Measurements from ENCODE around the gene MUCL3. TPM values are rescaled to one million over a fixed set of nuclear protein-coding genes. Genes with fewer than 3 reads are reported as not detected.
"Not testable (repeated sequence)": the region's sequence is repeated elsewhere in the genome, so short reads cannot be mapped to it uniquely, and the experiment has no call there.

MUCL3 gene
- total RNA-seq, 1 donor from 2014 or later, result not detected

GRCh38 chr6:30964075-30964474, 23.3 kb downstream of the MUCL3 start:
- no peak for DNase-seq (ENCODE audit: low spot score)
- intact Hi-C loops (cut with DNase I), result no loop called here

GRCh38 chr6:30965140-30965601, 24.4 kb downstream of the MUCL3 start:
- intact Hi-C loops (cut with DNase I), result no loop called here

GRCh38 chr6:30966154-30966553, 25.4 kb downstream of the MUCL3 start:
- no peak for DNase-seq (ENCODE audit: low spot score)
- intact Hi-C loops (cut with DNase I), result no loop called here

More at GRCh38 chr6:30965140-30965601, 24.4 kb downstream of the MUCL3 start:
- DNase-seq (ENCODE audit: low spot score), result no peak

GRCh38 chr6:30969171-30969570, 28.4 kb downstream of the MUCL3 start:
- DNase-seq (ENCODE audit: low spot score); intact Hi-C loops (cut with DNase I): not testable (repeated sequence)

- no peak for DNase-seq (ENCODE audit: low spot score)
Measured at GRCh38 chr6:30970946-30971345, 30.2 kb downstream of the MUCL3 start.

GRCh38 chr6:30972816-30973215, 32.0 kb downstream of the MUCL3 start:
- no peak for DNase-seq (ENCODE audit: low spot score)
- intact Hi-C loops (cut with DNase I), result no loop called here

More at GRCh38 chr6:30970946-30971345, 30.2 kb downstream of the MUCL3 start:
- intact Hi-C loops (cut with DNase I), result no loop called here

- DNase-seq (ENCODE audit: low spot score), result no peak
- intact Hi-C loops (cut with DNase I), result no loop called here
Measured at GRCh38 chr6:30974490-30975252, 33.9 kb downstream of the MUCL3 start.

- DNase-seq (ENCODE audit: low spot score), result no peak
- intact Hi-C loops (cut with DNase I), result no loop called here
Measured at GRCh38 chr6:30979141-30979540, 38.4 kb downstream of the MUCL3 start.

- no peak for DNase-seq (ENCODE audit: low spot score)
- intact Hi-C loops (cut with DNase I), result no loop called here
Measured at GRCh38 chr6:30979690-30980089, 38.9 kb downstream of the MUCL3 start.

- intact Hi-C loops (cut with DNase I), result no loop called here
- no peak for DNase-seq (ENCODE audit: low spot score)
Measured at GRCh38 chr6:30981942-30982772, 41.4 kb downstream of the MUCL3 start.

GRCh38 chr6:30983439-30983838, 42.7 kb downstream of the MUCL3 start, which contains the start of gene MUC21:
Gene MUC21, plus strand, starts transcription at chr6:30983718. Its CDS starts 241 bp downstream, at chr6:30983959.
- intact Hi-C loops (cut with DNase I), result no loop called here

GRCh38 chr6:30985490-30985889, 44.7 kb downstream of the MUCL3 start:
- no peak for DNase-seq (ENCODE audit: low spot score)
- intact Hi-C loops (cut with DNase I), result no loop called here

More at GRCh38 chr6:30983439-30983838, 42.7 kb downstream of the MUCL3 start, which contains the start of gene MUC21:
- no peak for DNase-seq (ENCODE audit: low spot score)

- intact Hi-C loops (cut with DNase I), result no loop called here
- DNase-seq (ENCODE audit: low spot score), result no peak
Measured at GRCh38 chr6:30987304-30987703, 46.5 kb downstream of the MUCL3 start.

- intact Hi-C loops (cut with DNase I), result no loop called here
Measured at GRCh38 chr6:30988209-30988825, 47.5 kb downstream of the MUCL3 start.

GRCh38 chr6:30990422-30991086, 49.8 kb downstream of the MUCL3 start:
- DNase-seq (ENCODE audit: low spot score), result no peak
- intact Hi-C loops (cut with DNase I), result no loop called here

More at GRCh38 chr6:30988209-30988825, 47.5 kb downstream of the MUCL3 start:
- no peak for DNase-seq (ENCODE audit: low spot score)

GRCh38 chr6:30991891-30992290, 51.1 kb downstream of the MUCL3 start:
- no peak for DNase-seq (ENCODE audit: low spot score)

GRCh38 chr6:30997301-30997700, 56.5 kb downstream of the MUCL3 start:
- no peak for DNase-seq (ENCODE audit: low spot score)
- intact Hi-C loops (cut with DNase I), result no loop called here

More at GRCh38 chr6:30991891-30992290, 51.1 kb downstream of the MUCL3 start:
- intact Hi-C loops (cut with DNase I), result no loop called here

GRCh38 chr6:30998785-30999184, 58.0 kb downstream of the MUCL3 start:
- no peak for DNase-seq (ENCODE audit: low spot score)
- intact Hi-C loops (cut with DNase I), result no loop called here

Data from cardiac septum (tissue), 1 donor.